Bronchial epithelial cell (primary cell): ENCODE results near the gene LMLN. TPM values are rescaled to one million over a fixed set of nuclear protein-coding genes. Genes with fewer than 3 reads are reported as not detected.

Experiments used
- DNase-seq: peaks from one replicate; pipeline ENCODE4 v3.0.0-alpha.2; 2010; ENCODE audit warnings: low read depth
- FAIRE-seq: peaks from 2 replicates; lab custom pipeline; 2011; peaks lifted over from hg19 to GRCh38; lab: Jason Lieb, UNC
- H3K27me3 ChIP-seq: 2 replicates; pipeline ENCODE4 v1.5.1; 2011; ENCODE audit warnings: low read length; ENCODE audit not compliant: control insufficient read depth, insufficient read depth
- H3K36me3 ChIP-seq: 2 replicates; pipeline ENCODE4 v1.5.1; 2011; ENCODE audit warnings: low read length; ENCODE audit not compliant: control insufficient read depth, insufficient read depth
- H3K4me3 ChIP-seq: 2 replicates; pipeline ENCODE4 v1.5.1; 2011; ENCODE audit warnings: mild to moderate bottlenecking, low read depth, low read length, control low read depth
- total RNA-seq: library from RNA; depleted of rRNA; stranded (reverse); fragments of >200 nt; gene quantifications from 2 replicates; pipeline ENCODE4 v1.2.1, GENCODE V29; 2014
- TF ChIP-seq, protein P1 (sequence below): IDR thresholded peaks from 2 replicates; pipeline ENCODE4 v1.5.1; 2011; ENCODE audit warnings: mild to moderate bottlenecking, moderate library complexity, low read length, control low read depth, inconsistent platforms; ENCODE audit not compliant: insufficient read depth, severe bottlenecking

The LMLN gene
- total RNA-seq, 1 donor from 2014 or later, result 3.9 TPM

DNA sequence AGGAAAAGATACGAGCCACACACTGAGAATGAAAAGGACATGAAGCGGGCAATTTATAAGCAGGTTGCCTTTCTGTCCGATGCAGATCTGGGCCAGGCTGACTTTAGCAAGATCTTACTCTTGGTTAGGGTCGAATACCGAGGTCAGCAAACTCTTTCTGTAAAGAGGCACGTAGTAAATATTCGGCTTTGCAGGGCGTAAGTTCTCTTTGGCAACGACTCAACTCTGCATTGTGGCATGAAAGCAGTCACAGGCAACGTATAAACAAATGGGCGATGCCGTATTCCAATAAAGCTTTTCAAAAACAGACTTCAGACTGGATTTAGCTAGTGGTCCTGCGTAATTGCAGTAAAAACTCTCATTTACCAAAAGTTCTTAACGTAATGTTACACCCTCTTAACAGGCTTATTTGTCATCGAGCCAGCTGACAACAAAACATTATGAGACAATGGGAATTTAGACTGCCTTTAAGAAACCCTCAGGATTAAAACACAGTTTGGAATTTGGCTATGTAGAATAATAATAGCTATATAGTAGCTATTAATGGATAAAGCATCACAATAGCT is 23.1 kb upstream of the LMLN start:
- DNase-seq (no peak), FAIRE-seq (no peak)
- TF ChIP-seq, protein P1, sequence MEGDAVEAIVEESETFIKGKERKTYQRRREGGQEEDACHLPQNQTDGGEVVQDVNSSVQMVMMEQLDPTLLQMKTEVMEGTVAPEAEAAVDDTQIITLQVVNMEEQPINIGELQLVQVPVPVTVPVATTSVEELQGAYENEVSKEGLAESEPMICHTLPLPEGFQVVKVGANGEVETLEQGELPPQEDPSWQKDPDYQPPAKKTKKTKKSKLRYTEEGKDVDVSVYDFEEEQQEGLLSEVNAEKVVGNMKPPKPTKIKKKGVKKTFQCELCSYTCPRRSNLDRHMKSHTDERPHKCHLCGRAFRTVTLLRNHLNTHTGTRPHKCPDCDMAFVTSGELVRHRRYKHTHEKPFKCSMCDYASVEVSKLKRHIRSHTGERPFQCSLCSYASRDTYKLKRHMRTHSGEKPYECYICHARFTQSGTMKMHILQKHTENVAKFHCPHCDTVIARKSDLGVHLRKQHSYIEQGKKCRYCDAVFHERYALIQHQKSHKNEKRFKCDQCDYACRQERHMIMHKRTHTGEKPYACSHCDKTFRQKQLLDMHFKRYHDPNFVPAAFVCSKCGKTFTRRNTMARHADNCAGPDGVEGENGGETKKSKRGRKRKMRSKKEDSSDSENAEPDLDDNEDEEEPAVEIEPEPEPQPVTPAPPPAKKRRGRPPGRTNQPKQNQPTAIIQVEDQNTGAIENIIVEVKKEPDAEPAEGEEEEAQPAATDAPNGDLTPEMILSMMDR, result no peak
- H3K4me3 ChIP-seq, result no peak overlapping the region
- no peaks in the 10 kb centered on the region for H3K36me3 ChIP-seq
- no peaks in the 10 kb centered on the region for H3K27me3 ChIP-seq

- no peak overlapping the region for H3K4me3 ChIP-seq
- no peaks in the 10 kb centered on the region for H3K36me3 ChIP-seq
- TF ChIP-seq, protein P1, result no peak
- no peaks in the 10 kb centered on the region for H3K27me3 ChIP-seq
- DNase-seq (no peak), FAIRE-seq (no peak)
Observed at GRCh38 chr3:197940745-197941384, 19.2 kb upstream of the LMLN start.

GRCh38 chr3:197942956-197943556 is 17.0 kb upstream of the LMLN start:
- H3K27me3 ChIP-seq, result no peaks in the 10 kb centered on the region
- DNase-seq (peak; percentile 56), FAIRE-seq (no peak)
- H3K4me3 ChIP-seq, result no peak overlapping the region
- TF ChIP-seq, protein P1, result peak; percentile 66
- no peaks in the 10 kb centered on the region for H3K36me3 ChIP-seq

DNA sequence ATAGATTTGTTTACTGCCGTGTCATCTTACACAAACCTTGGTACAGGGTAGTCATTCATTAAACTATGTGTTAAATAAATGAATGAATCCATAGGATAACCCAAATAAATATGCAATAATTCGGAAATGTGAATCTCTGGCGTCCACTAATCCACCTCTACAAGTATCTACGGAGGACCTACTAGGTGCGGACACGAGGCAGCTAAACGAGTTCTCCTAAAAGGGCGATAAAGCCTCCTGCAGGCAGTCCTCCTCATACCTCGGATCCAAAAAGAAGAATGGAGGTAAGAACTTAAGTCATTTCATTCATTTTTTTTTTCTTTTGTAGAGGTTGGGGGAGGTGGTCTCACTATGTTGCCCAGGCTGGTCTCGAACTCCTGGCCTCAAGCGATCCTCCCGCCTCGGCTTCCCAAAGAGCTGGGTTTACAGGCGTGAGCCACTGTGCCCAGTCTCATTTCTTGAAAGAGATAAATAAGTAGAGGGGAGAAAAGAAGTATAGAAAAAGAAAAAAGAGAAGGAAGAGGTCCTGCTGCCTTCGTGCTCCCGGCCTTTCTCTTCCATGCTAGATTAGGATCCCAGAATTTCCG is 10.7 kb upstream of the LMLN start:
- no peak for DNase-seq
- H3K36me3 ChIP-seq, result peaks cover 8% of the 10 kb centered on the region
- TF ChIP-seq, protein P1, result no peak
- FAIRE-seq, result no peak
- H3K4me3 ChIP-seq, result peak overlapping the region; percentile 79
- no peaks in the 10 kb centered on the region for H3K27me3 ChIP-seq

GRCh38 chr3:197949778-197950676 is 10.0 kb upstream of the LMLN start, which contains the start of gene RPL35A:
RPL35A (plus strand) TSS chr3:197950190; CDS start chr3:197950968, 778 bp downstream.
- FAIRE-seq (no peak), DNase-seq (peak; percentile 94)
- H3K4me3 ChIP-seq, result peak within 1 kb of the TSS; percentile 79
- H3K36me3 ChIP-seq, result peaks cover 8% of the 10 kb centered on the region
- TF ChIP-seq, protein P1, result no peak
- no peaks in the 10 kb centered on the region for H3K27me3 ChIP-seq
